ENCODE data around the gene CHD6.

DNA sequence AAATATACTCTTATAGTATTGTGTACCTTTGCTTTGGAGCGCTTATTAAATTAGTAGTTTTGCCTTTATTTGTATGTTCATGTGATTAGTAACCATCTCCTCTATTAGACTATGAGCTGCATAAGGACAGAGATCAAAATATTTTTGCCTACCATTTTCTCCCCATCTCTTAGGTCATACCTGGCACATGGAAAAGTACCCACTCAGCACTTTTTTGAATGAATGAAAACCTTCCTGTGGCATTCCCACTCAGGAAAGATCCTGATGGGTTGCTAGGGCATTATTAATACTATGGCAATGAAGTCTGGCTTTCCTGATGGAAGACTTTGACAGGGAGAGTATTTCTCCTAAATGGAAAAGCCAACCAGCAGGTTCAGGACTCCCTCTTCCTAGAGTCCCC lies 20.3 kb upstream of the CHD6 start:
- TF ChIP-seq CTCF (conservative IDR thresholded peaks at IDR 0.05): no peak
- no peak for TF ChIP-seq EZH2 (IDR thresholded peaks at IDR 0.05; ENCODE audit: low read depth)

Data from PC-9 (cell line).